GM21717 (cell line): ENCODE measurements around the gene MMP15.
"Not testable (repeated sequence)": the region's sequence is repeated elsewhere in the genome, so short reads cannot be mapped to it uniquely, and the experiment has no call there.

ENCODE experiments used
- ATAC-seq: cut with Tn5 transposase; IDR thresholded peaks from one replicate; pipeline ENCODE4 v1.9.1; 2021; ENCODE audit warnings: mild to moderate bottlenecking, moderate library complexity; ENCODE audit not compliant: unreplicated experiment

MMP15 gene

GRCh38 chr16:58047557-58048348 is 22.2 kb downstream of the MMP15 start:
- ATAC-seq = no peak

DNA sequence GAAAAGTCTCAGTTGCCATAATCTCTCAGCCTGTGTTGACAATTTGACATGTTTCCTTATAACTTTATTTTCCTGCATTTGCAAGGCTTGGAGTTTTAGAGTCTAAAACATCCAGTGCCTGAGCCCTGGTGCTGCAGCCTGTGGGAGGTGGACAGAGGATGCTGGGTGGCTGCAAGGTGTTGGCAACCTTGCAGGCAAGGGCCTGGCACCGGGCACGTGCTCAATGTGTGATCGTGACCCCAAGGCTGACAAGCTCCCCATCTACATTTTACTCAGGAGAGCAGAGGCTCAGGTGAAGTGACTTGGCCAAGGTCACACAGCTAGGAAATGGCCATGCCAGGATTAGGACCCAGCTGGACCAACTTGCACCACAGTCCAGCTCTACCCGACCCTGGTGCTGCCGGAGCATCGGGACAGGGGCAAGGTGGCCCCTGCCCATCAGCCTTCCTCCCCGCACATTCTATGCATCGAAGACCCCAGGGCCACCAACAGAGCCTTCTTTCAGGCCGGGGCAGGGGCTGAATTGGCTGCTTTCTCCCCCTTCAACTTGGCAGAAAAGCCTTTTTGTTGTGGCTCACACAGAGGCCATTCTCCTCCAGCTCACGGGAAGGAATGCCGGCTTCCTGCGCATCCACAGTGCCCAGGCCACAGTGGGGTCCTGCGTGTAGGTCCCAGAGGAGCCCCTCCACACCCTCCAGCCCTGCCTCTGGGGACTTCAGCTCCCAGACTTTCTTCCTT is 23.1 kb downstream of the MMP15 start:
- no peak for ATAC-seq

DNA sequence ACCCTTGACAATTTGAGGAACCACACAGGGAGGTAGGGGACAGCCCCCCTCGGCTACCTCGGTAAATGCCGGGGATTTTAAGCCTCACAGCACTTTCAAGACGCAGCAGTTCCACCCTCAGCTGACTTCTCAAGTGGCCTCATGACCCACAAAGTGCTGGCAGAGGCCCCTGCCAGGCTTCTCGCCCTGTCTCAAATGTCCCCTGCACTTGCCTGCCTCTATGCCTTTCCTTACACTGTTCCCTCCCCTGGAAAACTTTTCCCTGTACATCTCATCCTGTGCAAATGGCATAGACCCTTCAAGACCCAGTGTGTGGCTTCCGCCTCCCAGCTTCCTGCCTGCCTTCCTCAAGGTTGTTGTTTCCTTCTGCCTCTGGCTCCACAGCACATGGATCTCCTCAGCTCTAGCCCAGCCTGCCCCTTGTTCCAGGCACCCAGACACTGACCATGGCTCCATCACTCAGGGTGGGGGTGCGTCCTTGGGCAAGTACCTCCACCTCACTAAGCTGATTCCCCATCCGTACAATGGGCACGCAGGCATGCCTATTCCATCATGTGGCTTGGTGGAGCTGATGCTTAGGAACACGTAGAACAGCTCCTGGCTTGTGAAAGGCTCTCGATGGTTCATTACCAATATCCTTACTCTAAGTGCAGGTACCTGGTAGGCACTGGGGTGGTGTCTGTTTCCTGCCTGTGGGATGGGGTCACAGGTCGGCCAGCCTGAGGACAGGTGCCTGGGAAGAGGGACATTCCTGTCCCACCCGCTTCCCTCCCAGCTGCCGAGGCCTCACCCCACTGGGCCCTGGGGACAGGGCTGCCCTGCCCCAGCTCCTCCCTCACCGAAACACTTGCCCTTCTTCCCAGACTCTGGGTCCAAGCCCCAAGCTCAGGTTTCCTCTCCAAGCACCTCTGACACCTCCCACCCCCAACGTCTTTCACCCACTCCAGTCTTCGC is 24.0 kb downstream of the MMP15 start:
- no peak for ATAC-seq

DNA sequence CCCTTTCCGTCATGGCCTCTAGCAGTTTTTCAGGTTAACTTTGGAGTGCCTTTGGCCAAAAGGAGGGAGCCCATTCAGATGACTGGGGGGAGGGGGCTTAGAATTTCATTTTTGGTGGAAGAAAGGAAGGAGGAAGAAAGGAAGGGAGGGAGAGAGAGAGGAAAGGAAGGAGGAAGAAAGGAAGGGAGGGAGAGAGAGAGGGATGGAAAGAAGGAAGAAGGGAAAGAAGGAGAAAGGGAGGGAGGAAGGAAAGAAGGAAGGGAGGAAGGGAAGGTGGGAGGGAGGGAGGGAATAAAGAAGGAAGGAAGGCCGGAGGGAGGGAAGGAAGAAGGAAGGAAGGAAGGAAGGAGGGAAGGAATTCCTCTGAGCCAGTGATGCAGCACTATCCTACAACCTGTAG is 25.7 kb downstream of the MMP15 start:
- no peak for ATAC-seq

DNA sequence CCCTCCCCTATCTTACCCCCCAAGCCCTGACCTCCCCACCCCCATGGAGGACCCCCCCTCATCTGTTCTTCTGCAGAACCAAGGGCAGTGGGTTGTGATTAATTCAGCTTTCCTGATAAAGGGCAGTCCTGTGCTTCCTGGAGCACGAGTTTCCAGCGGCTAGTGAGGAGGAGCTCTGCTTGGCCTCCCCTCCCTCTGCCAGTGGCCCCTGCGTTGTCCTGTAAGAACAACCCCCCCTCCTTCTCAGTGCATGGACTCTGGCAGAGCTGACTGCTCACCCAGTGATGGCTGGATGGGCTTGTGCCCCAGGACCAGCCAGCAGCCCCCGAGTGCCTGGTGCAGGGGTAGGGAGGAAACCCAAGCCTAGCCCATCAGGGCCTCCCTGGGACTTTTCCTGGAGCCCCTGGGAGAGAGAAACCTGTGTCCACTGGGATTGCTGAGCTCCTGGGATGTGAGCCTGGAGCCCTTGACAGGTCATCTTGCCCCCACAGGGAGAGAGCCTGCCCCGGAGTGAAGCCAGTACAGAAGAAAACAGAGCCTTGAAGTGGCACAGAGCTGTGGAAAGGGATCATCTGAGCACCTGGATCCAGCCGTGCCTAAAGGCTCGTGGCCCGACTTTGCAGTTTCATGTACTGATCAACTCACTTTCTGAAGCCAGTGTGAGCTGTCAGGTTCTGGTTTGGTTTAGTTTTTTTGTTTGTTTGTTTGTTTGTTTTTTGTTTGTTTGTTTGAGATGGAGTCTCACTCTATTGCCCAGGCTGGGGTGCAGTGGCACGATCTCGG is 26.5 kb downstream of the MMP15 start:
- no peak for ATAC-seq

GRCh38 chr16:58053682-58054005 is 28.1 kb downstream of the MMP15 start:
- no peak for ATAC-seq

- ATAC-seq = no peak
These were observed 28.7 kb downstream of the MMP15 start for GRCh38 chr16:58054289-58054688.

- no peak for ATAC-seq
These were observed 31.0 kb downstream of the MMP15 start for GRCh38 chr16:58056580-58056979.

- ATAC-seq = no peak
These were observed 31.6 kb downstream of the MMP15 start for GRCh38 chr16:58057121-58057520.

DNA sequence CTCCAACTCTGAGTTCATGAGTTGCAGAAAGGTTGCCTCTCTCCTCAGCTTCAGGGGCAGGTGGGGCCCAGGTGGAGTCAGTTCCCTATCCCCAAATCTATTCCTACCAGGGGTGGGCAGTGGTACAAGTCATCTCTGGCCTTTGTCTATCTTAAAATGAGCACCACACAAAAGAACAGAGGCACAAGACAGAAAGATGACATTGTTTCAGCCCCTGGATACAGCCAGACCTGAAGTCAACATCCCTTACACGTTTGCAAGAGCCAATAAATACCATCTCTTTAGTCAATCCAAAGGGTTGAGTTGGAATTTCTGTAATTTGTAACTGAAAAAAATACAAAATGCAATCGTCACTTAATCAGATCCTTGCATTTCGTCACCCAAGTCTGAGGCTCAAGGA is 32.2 kb downstream of the MMP15 start:
- ATAC-seq = no peak

DNA sequence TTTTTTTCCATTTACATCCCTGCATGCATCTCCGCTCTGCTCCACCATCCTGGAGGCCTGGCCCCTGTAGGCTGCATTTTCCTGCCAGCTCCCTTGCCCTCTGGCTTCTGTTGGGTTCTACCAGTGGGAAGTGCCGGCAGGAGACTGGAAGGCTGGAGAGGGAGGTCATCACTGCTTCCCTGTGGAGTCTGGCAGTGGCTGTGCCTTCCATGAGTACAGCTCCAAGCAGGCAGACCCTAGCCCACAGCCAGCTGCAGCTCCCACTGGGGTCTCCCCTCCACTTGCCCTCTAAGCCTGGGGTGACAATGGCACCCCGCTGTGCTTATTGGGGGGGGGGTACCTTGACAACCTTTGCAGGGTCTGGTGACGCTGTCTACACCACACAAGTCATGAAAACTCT is 37.3 kb downstream of the MMP15 start:
- ATAC-seq = no peak

- ATAC-seq = no peak
These were observed 38.0 kb downstream of the MMP15 start for GRCh38 chr16:58063377-58064076.

DNA sequence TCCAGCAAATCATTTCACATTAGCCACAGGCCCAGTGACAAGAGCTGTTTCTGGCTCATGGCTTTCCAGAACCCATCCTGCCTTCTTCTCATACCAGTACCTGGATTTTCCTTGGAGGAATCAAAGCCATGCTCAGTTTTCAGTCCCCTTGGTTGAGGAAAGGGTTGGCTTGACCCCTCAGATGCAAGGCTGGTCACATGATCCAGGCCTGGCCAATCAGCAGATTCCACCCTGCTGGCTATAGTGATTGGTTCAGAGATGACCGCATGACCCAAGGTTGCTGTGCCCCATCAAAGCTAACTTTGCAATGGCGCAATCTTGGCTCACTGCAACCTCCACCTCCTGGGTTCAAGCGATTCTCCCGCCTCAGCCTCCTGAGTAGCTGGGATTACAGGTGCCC is 45.0 kb downstream of the MMP15 start:
- no peak for ATAC-seq

- ATAC-seq = not testable (repeated sequence)
These were observed 46.6 kb downstream of the MMP15 start for GRCh38 chr16:58072134-58072533.

DNA sequence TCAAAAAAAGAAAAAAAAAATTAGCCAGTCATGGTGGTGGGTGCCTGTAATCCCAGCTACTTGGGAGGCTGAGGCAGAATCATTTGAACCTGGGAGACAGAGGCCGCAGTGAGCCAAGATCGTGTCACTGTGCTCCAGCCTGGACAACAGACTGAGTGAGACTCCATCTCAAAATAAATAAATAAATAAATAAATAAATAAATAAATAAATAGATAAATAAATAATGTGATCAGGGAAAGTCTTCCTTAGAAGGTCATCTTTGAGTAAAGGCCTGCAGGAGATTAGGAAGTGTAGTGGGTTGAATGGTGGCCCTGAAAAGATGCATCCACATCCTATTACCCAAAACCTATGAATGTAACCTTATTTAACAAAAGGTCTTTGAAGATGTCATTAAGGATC is 47.5 kb downstream of the MMP15 start:
- ATAC-seq = not testable (repeated sequence)

DNA sequence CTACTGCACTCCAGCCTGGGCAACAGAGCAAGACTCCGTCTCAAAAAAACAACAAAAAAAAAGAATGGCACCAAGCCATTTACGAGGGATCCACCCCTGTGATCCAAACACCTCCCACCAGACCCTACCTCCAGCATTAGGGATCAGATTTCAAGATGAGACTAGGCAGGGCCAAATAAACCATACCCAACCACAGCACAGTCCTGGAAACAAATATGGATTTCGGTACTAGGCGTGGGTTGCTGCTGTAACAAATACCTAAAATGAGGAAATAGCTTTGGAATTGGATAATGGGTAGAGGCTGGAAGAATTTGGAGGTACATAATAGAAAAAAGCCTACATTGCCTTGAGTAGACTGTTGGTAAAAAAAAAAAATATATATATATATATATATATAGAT is 49.1 kb downstream of the MMP15 start:
- ATAC-seq = no peak

GRCh38 chr16:58076514-58076913 is 51.0 kb downstream of the MMP15 start:
- ATAC-seq = no peak

GRCh38 chr16:58077796-58078195 is 52.2 kb downstream of the MMP15 start:
- ATAC-seq = no peak

DNA sequence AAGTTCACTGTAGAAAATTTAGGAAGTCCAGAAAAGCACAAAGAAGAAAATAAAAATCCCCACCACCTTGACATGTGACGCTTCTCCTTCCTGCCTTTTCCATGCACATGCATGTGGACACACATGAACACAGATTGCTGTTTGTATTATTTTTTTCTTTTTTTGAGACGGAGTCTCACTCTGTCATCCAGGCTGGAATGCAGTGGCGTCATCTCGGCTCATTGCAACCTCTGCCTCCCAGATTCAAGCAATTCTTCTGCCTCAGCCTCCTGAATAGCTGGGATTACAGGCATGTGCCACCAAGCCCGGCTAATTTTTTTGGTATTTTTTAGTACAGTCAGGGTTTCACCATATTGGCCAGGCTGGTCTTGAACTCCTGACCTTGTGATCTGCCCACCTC is 55.1 kb downstream of the MMP15 start:
- not testable (repeated sequence) for ATAC-seq

- no peak for ATAC-seq
These were observed 56.8 kb downstream of the MMP15 start for GRCh38 chr16:58082381-58082780.
